HepG2 (cell line): ENCODE data around the gene TLL2. TPM values are rescaled to one million over a fixed set of nuclear protein-coding genes. Genes with fewer than 3 reads are reported as not detected.

Experiments used
- ATAC-seq: fragments of 200-7000 bp; cut with Tn5 transposase; 3 replicates; pipeline ENCODE4 v1.9.1; 2020; ENCODE audit warnings: mild to moderate bottlenecking, moderate library complexity
- BruUV-seq: library from RNA; stranded (reverse); fragments of 400-500 nt; replicated peaks from 2 replicates; lab custom pipeline; 2021; lab: Mats Ljungman, UMichigan
- CTCF ChIA-PET: fragments of 300-600 bp; formaldehyde crosslinking; extraction: SDS; loops from one replicate; lab custom pipeline; 2021; ENCODE audit warnings: low total read pairs, inconsistent platforms, low intra/inter-chr PET ratio; lab: Yijun Ruan, JAX
- POLR2A ChIA-PET: fragments of 350-600 bp; sonication (Branson Sonifier 250); formaldehyde crosslinking; loops from one replicate; lab custom pipeline; 2020; ENCODE audit warnings: antibody characterized with exemption, inconsistent platforms; lab: Yijun Ruan, JAX
- DNase-seq: peaks from one replicate; pipeline ENCODE4 v3.0.0-alpha.2; 2015; ENCODE audit warnings: low spot score
- FAIRE-seq: peaks from 3 replicates; lab custom pipeline; 2011; peaks lifted over from hg19 to GRCh38; lab: Jason Lieb, UNC
- H2AFZ ChIP-seq: one replicate; pipeline ENCODE4 v1.6.1; 2011; ENCODE audit warnings: low read length, inconsistent platforms
- H3K27ac ChIP-seq: fragments of 300-600 bp; 3 replicates; pipeline ENCODE4 v1.8.0; 2011; ENCODE audit warnings: mixed run types, mild to moderate bottlenecking, mixed read lengths, low read length, inconsistent platforms; ENCODE audit not compliant: insufficient read depth; ENCODE audit errors: extremely low read length
- H3K27me3 ChIP-seq, 2 experiments: fragments of 200-600 bp in 1 of 2; 2 replicates in 1 of 2; 3 replicates in 1 of 2; pipeline versions ENCODE4 v1.6.0 to v1.8.0; 2011; ENCODE audit warnings: low read length in 2 of 2, mild to moderate bottlenecking in 2 of 2, moderate library complexity in 2 of 2, inconsistent platforms in 1 of 2; ENCODE audit not compliant: insufficient read depth in 2 of 2, control insufficient read depth in 1 of 2
- H3K36me3 ChIP-seq, 2 experiments: fragments of 200-600 bp in 1 of 2; replicated peaks in 1 of 2; 2 replicates in 1 of 2; 3 replicates in 1 of 2; pipeline versions ENCODE4 v1.5.1 to v1.8.0; 2011; ENCODE audit warnings: low read length in 2 of 2, inconsistent platforms in 1 of 2; ENCODE audit not compliant: insufficient read depth in 2 of 2, control insufficient read depth in 1 of 2
- H3K4me1 ChIP-seq: 2 replicates; pipeline ENCODE4 v1.5.1; 2012; ENCODE audit warnings: low read length, inconsistent platforms; ENCODE audit not compliant: insufficient read depth
- H3K4me2 ChIP-seq: 2 replicates; pipeline ENCODE4 v1.6.0; 2011; ENCODE audit warnings: low read depth, low read length, inconsistent platforms
- H3K4me3 ChIP-seq, 3 experiments: fragments of 200-600 bp in 1 of 3; sonication (generic), shearing (Covaris generic) in 1 of 3; replicated peaks in 1 of 3; 2 replicates each; pipeline ENCODE4 v1.5.1; 2011 to 2016; ENCODE audit warnings: low read length in 3 of 3, inconsistent platforms in 2 of 3, low read depth in 2 of 3, mild to moderate bottlenecking in 2 of 3, control low read depth in 1 of 3, mixed read lengths in 1 of 3; ENCODE audit not compliant: insufficient read depth in 1 of 3
- H3K79me2 ChIP-seq: one replicate; pipeline ENCODE4 v1.6.1; 2011; ENCODE audit warnings: low read length, inconsistent platforms; ENCODE audit not compliant: insufficient read depth
- H3K9ac ChIP-seq: 2 replicates; pipeline ENCODE4 v1.6.0; 2011; ENCODE audit warnings: mild to moderate bottlenecking, low read depth, low read length, inconsistent platforms; ENCODE audit not compliant: insufficient read depth
- H3K9me3 ChIP-seq: 2 replicates; pipeline ENCODE4 v1.5.1; 2012; ENCODE audit warnings: mild to moderate bottlenecking, low read length
- H4K20me1 ChIP-seq: 2 replicates; pipeline ENCODE4 v1.6.0; 2011; ENCODE audit warnings: inconsistent platforms, mild to moderate bottlenecking, low read length, moderate library complexity; ENCODE audit not compliant: insufficient read depth
- CAMTA2 ChIP-seq: sonication (generic); formaldehyde crosslinking; IDR thresholded peaks from 2 replicates; pipeline ENCODE4 v1.4.0; 2020; ENCODE audit warnings: mild to moderate bottlenecking, missing genetic modification reagents, borderline replicate concordance
- E2F2 ChIP-seq: sonication (generic); formaldehyde crosslinking; IDR thresholded peaks from 2 replicates; pipeline ENCODE4 v1.4.0; 2020; ENCODE audit warnings: missing genetic modification reagents, borderline replicate concordance
- ELF3 ChIP-seq: IDR thresholded peaks from 2 replicates; pipeline ENCODE4 v1.6.1; 2016; ENCODE audit warnings: missing genetic modification reagents, missing compliant biosample characterization
- IKZF4 ChIP-seq: sonication (generic); formaldehyde crosslinking; IDR thresholded peaks from 2 replicates; pipeline ENCODE4 v1.5.1; 2020; ENCODE audit warnings: borderline replicate concordance, mild to moderate bottlenecking, low read depth, missing genetic modification reagents; ENCODE audit errors: not compliant biosample characterization
- MAF1 ChIP-seq: sonication (generic); formaldehyde crosslinking; IDR thresholded peaks from 2 replicates; pipeline ENCODE4 v1.5.0; 2020; ENCODE audit warnings: missing genetic modification reagents, borderline replicate concordance
- PAX8 ChIP-seq: sonication (generic); formaldehyde crosslinking; IDR thresholded peaks from 2 replicates; pipeline ENCODE4 v1.8.0; 2022; ENCODE audit warnings: mild to moderate bottlenecking, missing genetic modification reagents, borderline replicate concordance
- PRPF4 ChIP-seq: fragments of 200-400 bp; formaldehyde crosslinking; IDR thresholded peaks from 2 replicates; pipeline ENCODE4 v1.6.1; 2016; ENCODE audit warnings: low read length, low read depth; ENCODE audit not compliant: poor library complexity, severe bottlenecking
- WIZ ChIP-seq: sonication (generic); formaldehyde crosslinking; IDR thresholded peaks from 2 replicates; pipeline ENCODE4 v1.5.1; 2020; ENCODE audit warnings: mild to moderate bottlenecking, missing genetic modification reagents
- XRCC5 ChIP-seq: fragments of 200-400 bp; formaldehyde crosslinking; optimal IDR thresholded peaks from 2 replicates; pipeline ENCODE3; 2017; ENCODE audit warnings: mild to moderate bottlenecking, low read length
- ZBTB25 ChIP-seq: IDR thresholded peaks from 2 replicates; pipeline ENCODE4 v1.6.1; 2018; ENCODE audit warnings: missing genetic modification reagents
- ZFY ChIP-seq: sonication (generic); formaldehyde crosslinking; IDR thresholded peaks from 2 replicates; pipeline ENCODE4 v1.4.0; 2020; ENCODE audit warnings: missing genetic modification reagents
- ZNF256 ChIP-seq: sonication (generic); formaldehyde crosslinking; conservative IDR thresholded peaks from 2 replicates; pipeline ENCODE4 v1.4.0; 2020; ENCODE audit warnings: missing genetic modification reagents
- ZNF34 ChIP-seq: sonication (generic); formaldehyde crosslinking; IDR thresholded peaks from 2 replicates; pipeline ENCODE4 v1.4.0; 2020; ENCODE audit warnings: mild to moderate bottlenecking, missing genetic modification reagents, borderline replicate concordance
- ZNF577 ChIP-seq: sonication (generic); formaldehyde crosslinking; IDR thresholded peaks from 2 replicates; pipeline ENCODE4 v1.4.0; 2020; ENCODE audit warnings: mild to moderate bottlenecking, low read depth, missing genetic modification reagents, borderline replicate concordance
- ZNF724P ChIP-seq: sonication (generic); formaldehyde crosslinking; IDR thresholded peaks from 2 replicates; pipeline ENCODE4 v1.8.0; 2022; ENCODE audit warnings: missing genetic modification reagents, borderline replicate concordance
- WGBS: methylation state at CpG from one replicate; pipeline ENCODE4 v1.1.6; 2017; ENCODE audit warnings: low lambda C conversion rate; 5-methylcytosine and 5-hydroxymethylcytosine counted together
- in situ Hi-C: cut with HindIII; loops from 2 replicates; pipeline ENCODE4 v1.10.0; 2017; ENCODE audit warnings: low pct_unique_long_range_greater_than_20kb; ENCODE audit not compliant: extremely low pct_ligation_motif_present
- intact Hi-C: fragments of 100-400 bp; cut with micrococcal nuclease; formaldehyde crosslinking; loops from one replicate; pipeline ENCODE4 v1.10.0; 2022; ENCODE audit not compliant: unreplicated experiment
- polyA plus RNA-seq, 8 experiments: library from polyadenylated mRNA; depleted of rRNA in 3 of 8; stranded (reverse) in 7 of 8; unstranded in 1 of 8; fragments of >200 nt; fragmentation: Illumina TruSeq in 4 of 8; extraction: Trizol in 4 of 8; gene quantifications; 2 replicates each; pipeline versions ENCODE4 v1.2.1 to v1.2.3, GENCODE V29; 2011 to 2016; ENCODE audit warnings: low read depth in 4 of 8, missing spikeins in 1 of 8, mixed read lengths in 1 of 8; ENCODE audit not compliant: insufficient read depth in 1 of 8
- total RNA-seq, 5 experiments: library from RNA; depleted of rRNA; stranded (reverse); fragments of >200 nt; fragmentation: Illumina TruSeq; extraction: Trizol; gene quantifications; 2 replicates each; pipeline ENCODE4 v1.2.3, GENCODE V29; 2016; ENCODE audit warnings: low read depth in 1 of 5

The TLL2 gene
- total and polyA plus RNA-seq, 2 of the 13 experiments (the other 11 are each of a cell fraction or from before 2014, with no cell fraction given) = 0.09 TPM; not detected in 1

DNA sequence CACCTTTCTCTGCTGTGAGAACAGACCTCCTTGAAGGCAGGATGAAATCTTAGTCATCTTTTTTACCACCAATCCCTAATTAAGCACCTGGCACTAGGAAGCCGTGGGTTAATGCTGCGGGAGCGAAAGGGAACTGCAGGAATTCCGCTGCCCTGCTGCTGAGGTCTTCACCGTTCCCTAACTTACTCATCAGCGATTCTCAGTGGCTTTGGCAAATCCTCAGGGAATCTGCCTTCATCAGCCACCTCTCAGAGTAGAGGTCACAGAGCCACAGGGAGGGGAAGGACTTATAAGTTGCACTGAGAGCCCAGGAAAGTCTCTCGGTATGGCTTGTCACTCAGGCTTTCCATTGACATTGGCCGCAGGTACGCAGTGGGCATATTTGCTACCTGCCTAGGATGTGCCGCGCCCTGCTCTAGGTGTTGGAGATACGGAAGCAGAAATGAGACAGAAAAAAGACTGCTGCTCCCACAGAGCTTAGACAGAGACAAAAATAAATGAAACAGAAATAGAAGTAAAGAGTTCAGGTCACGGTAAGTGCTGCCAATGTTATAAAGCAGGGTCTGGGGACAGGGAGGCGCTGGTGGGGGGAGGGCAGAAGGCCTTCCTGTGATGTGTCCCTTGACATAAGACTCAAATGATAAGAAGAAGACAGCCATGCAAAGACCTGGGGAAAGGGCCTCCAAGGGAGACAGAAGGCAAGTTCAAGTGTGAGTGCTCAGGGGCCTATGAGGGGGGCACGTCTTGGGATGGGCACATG, 82.3 kb downstream of the TLL2 start (continued):
- TF ChIP-seq E2F2 (CRISPR knock-in tag) (no peak), CAMTA2 (CRISPR knock-in tag) (no peak), ZBTB25 (no peak), ZNF577 (CRISPR knock-in tag) (no peak), XRCC5 (no peak)

DNA sequence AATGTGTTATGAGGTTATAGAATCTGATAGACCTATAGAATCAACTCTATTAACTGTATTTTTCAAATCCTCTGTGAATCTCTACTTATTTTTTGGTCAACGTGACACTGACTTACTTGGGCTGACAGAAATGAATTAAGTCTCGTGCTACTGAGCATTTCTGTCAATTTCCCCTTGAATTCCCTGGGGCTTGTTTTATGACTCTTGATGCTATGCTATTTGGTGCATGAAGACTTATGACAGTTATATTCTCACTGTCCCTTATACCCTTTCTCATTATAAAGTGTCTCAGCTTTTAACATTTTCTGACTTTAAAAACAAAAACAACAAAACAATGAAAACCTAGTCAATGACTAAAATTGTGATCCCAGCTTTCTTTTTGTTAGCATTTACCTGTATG, 86.4 kb downstream of the TLL2 start:
- H3K9me3 ChIP-seq = no peaks in the 10 kb centered on the region
- in situ Hi-C loops = no loop called here
- no TSS peak for BruUV-seq
- WGBS = 2% methylated on average over 2 of the region's 2 CpGs
- no peaks in the 10 kb centered on the region for H3K79me2 ChIP-seq
- H3K4me2 ChIP-seq = no peak overlapping the region
- TF ChIP-seq PAX8 (CRISPR knock-in tag) (no peak), MAF1 (CRISPR knock-in tag) (no peak), ELF3 (no peak), ZFY (CRISPR knock-in tag) (no peak), PRPF4 (no peak), ZNF724P (CRISPR knock-in tag) (no peak), IKZF4 (CRISPR knock-in tag) (no peak), ZNF256 (no peak), WIZ (no peak), ZNF34 (CRISPR knock-in tag) (no peak)
- no peak overlapping the region for H3K4me3 ChIP-seq
- H3K36me3 ChIP-seq = no peaks in the 10 kb centered on the region
- no peak for DNase-seq
- no peak for FAIRE-seq
- H3K27me3 ChIP-seq = peaks cover 0 to 8% of the 10 kb centered on the region in 2 experiments; a peak in 4 of 5 replicates
- no peaks in the 10 kb centered on the region for H4K20me1 ChIP-seq
- H3K4me1 ChIP-seq = no peaks in the 10 kb centered on the region
- no peak overlapping the region for H3K9ac ChIP-seq
- intact Hi-C loops = no loop called here
- ATAC-seq = no peak
- CTCF ChIA-PET = no interaction called here
- H2AFZ ChIP-seq = no peak overlapping the region
- no peak overlapping the region for H3K27ac ChIP-seq
- POLR2A ChIA-PET = no interaction called here
